ENCODE data around the gene TRIM34. TPM values are rescaled to one million over a fixed set of nuclear protein-coding genes. Genes with fewer than 3 reads are reported as not detected.

The TRIM34 gene
- total RNA-seq, result 1 to 10 TPM in 1 of 2 donors, under 1 TPM in 1; 0.68 to 1.2 TPM
- 1.7 TPM for polyA plus RNA-seq (2013, experiment 1 of 2)
- 1.7 TPM for polyA plus RNA-seq (2013, experiment 2 of 2)
- long read RNA-seq, experiment 1, partial matches to known transcripts, result 3 of 3 reads
- long read RNA-seq, experiment 1, other reads (novel, unspliced or antisense), result 0 of 3 reads
- long read RNA-seq, experiment 2, transcript TRIM34-201 (8 exons, 2,311 nt), result major isoform, 8 of 8 reads
- long read RNA-seq, experiment 2, partial matches to known transcripts, result 0 of 8 reads
- long read RNA-seq, experiment 2, other reads (novel, unspliced or antisense), result 0 of 8 reads
- long read RNA-seq, experiment 3, transcript TRIM34-201 (8 exons, 2,311 nt), result major isoform, 6 of 9 reads
- long read RNA-seq, experiment 3, partial matches to known transcripts, result 1 of 9 reads
- long read RNA-seq, experiment 3, other reads (novel, unspliced or antisense), result 2 of 9 reads
- long read RNA-seq, experiment 4, partial matches to known transcripts, result 2 of 5 reads
- long read RNA-seq, experiment 4, other reads (novel, unspliced or antisense), result 1 of 5 reads

- Mint-ChIP-seq H3K4me3 (peak within 1 kb of the TSS; percentile 42), H3K27me3 (ENCODE audit: insufficient read depth) (no peaks in the 10 kb centered on the region), H3K4me1 (peaks cover 31% of the 10 kb centered on the region), H3K36me3 (ENCODE audit: low read depth) (no peaks in the 10 kb centered on the region), H3K27ac (no peak within 1 kb of the TSS), H3K9me3 (no peaks in the 10 kb centered on the region)
- H3K36me3 ChIP-seq (ENCODE audit: control insufficient read depth, insufficient read depth, low read length), result no peaks in the 10 kb centered on the region
- H3K9me3 ChIP-seq (ENCODE audit: control insufficient read depth, low read length), result no peaks in the 10 kb centered on the region
- no peak within 1 kb of the TSS for H3K27ac ChIP-seq (ENCODE audit: low read depth, low read length)
- H3K27me3 ChIP-seq (ENCODE audit: control insufficient read depth, insufficient read depth, low read length, poor library complexity, severe bottlenecking), result no peaks in the 10 kb centered on the region
- peak; percentile 80 for DNase-seq
- WGBS, 2 experiments (ENCODE audit: insufficient coverage in 1 of 2, insufficient read length in 1 of 2), result 70 to 96% methylated on average over 4 to 7 of the region's 7 CpGs
- no peak within 1 kb of the TSS for H3K9ac ChIP-seq (ENCODE audit: extremely low read depth, low read length, poor library complexity, severe bottlenecking)
- H3K4me3 ChIP-seq (ENCODE audit: low read length), result no peak within 1 kb of the TSS
- peaks cover 13% of the 10 kb centered on the region for H3K4me1 ChIP-seq (ENCODE audit: control insufficient read depth, insufficient read depth, low read length)
- TF ChIP-seq CTCF (conservative IDR thresholded peaks at IDR 0.05), result no peak
These were observed at the start of gene TRIM34 for GRCh38 chr11:5624489-5625279. Gene TRIM34, plus strand, starts transcription at chr11:5625001. Its CDS starts 7,331 bp downstream, at chr11:5632332.

- H3K27ac Mint-ChIP-seq, result no peak overlapping the region
- Histone ChIP-seq H3K36me3 (ENCODE audit: control insufficient read depth, insufficient read depth, low read length) (no peaks in the 10 kb centered on the region), H3K9me3 (ENCODE audit: control insufficient read depth, low read length) (no peaks in the 10 kb centered on the region), H3K4me3 (ENCODE audit: low read length) (no peak overlapping the region), H3K4me1 (ENCODE audit: control insufficient read depth, insufficient read depth, low read length) (no peaks in the 10 kb centered on the region), H3K9ac (ENCODE audit: extremely low read depth, low read length, poor library complexity, severe bottlenecking) (no peak overlapping the region), H3K27me3 (ENCODE audit: control insufficient read depth, insufficient read depth, low read length, poor library complexity, severe bottlenecking) (no peaks in the 10 kb centered on the region), H3K27ac (ENCODE audit: low read depth, low read length) (no peak overlapping the region)
- no peaks in the 10 kb centered on the region for H3K36me3 Mint-ChIP-seq (ENCODE audit: low read depth)
- no peaks in the 10 kb centered on the region for H3K9me3 Mint-ChIP-seq
- 75 to 93% methylated on average over 3 to 4 of the region's 4 CpGs for WGBS, 2 experiments (ENCODE audit: insufficient coverage in 1 of 2, insufficient read length in 1 of 2)
- H3K27me3 Mint-ChIP-seq (ENCODE audit: insufficient read depth), result no peaks in the 10 kb centered on the region
- no peak overlapping the region for H3K4me3 Mint-ChIP-seq
- no peaks in the 10 kb centered on the region for H3K4me1 Mint-ChIP-seq
- no peak for TF ChIP-seq CTCF (conservative IDR thresholded peaks at IDR 0.05)
- DNase-seq, result no peak
These were observed 49.6 kb upstream of the TRIM34 start for GRCh38 chr11:5575152-5575551.

GRCh38 chr11:5577101-5577500 is 47.7 kb upstream of the TRIM34 start:
- no peak overlapping the region for H3K27ac ChIP-seq (ENCODE audit: low read depth, low read length)
- TF ChIP-seq CTCF (conservative IDR thresholded peaks at IDR 0.05), result no peak
- no peaks in the 10 kb centered on the region for H3K27me3 ChIP-seq (ENCODE audit: control insufficient read depth, insufficient read depth, low read length, poor library complexity, severe bottlenecking)
- H3K9me3 Mint-ChIP-seq, result no peaks in the 10 kb centered on the region
- no peaks in the 10 kb centered on the region for H3K4me1 Mint-ChIP-seq
- no peaks in the 10 kb centered on the region for H3K4me1 ChIP-seq (ENCODE audit: control insufficient read depth, insufficient read depth, low read length)
- no peak overlapping the region for H3K4me3 Mint-ChIP-seq
- H3K27ac Mint-ChIP-seq, result no peak overlapping the region
- no peak overlapping the region for H3K9ac ChIP-seq (ENCODE audit: extremely low read depth, low read length, poor library complexity, severe bottlenecking)
- H3K9me3 ChIP-seq (ENCODE audit: control insufficient read depth, low read length), result no peaks in the 10 kb centered on the region
- no peak overlapping the region for H3K4me3 ChIP-seq (ENCODE audit: low read length)
- no peaks in the 10 kb centered on the region for H3K36me3 ChIP-seq (ENCODE audit: control insufficient read depth, insufficient read depth, low read length)
- no peaks in the 10 kb centered on the region for H3K27me3 Mint-ChIP-seq (ENCODE audit: insufficient read depth)
- no peaks in the 10 kb centered on the region for H3K36me3 Mint-ChIP-seq (ENCODE audit: low read depth)
- no peak for DNase-seq

All from endodermal cell (in vitro differentiated cells).